Measurements from ENCODE around the gene ABLIM1.

Gene ABLIM1

DNA sequence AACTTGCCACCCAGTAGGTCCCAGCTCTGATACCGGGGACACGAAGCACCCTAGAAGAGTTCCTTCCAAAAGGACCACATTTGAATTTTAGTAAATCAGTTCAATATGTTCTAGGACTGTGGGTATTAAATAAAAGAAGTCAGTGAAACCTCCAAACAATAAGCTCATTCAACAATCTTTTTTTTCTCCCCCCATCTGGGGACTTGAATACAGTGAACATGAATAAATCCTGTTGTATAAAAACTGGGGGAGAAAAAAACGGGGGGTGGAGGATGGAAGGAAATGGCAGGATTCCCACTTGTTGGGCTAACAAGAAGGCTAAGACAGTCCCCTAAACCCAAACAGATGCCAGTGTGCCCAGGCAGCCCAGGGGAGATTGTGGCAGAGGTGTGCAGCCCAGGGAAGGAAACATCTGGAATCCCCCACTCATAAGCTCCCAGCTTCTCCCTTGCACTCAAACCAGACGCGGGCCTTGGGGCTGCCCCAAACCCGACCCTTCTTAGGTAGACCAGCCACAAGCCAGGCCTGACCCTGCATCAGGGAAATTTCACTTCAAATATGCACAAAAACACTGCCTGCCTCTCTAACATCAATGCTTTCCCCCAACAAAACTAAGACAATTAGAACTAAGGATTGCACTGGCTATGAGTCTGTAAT is 262.6 kb downstream of the ABLIM1 start:
- H3K9ac ChIP-seq (ENCODE audit: low read length), result no peak overlapping the region
- no peaks in the 10 kb centered on the region for H3K9me3 ChIP-seq (ENCODE audit: control insufficient read depth, insufficient read depth, low read depth, low read length)
- no peak overlapping the region for H3K4me3 ChIP-seq (ENCODE audit: low read depth, low read length)
- no peaks in the 10 kb centered on the region for H3K27me3 ChIP-seq (ENCODE audit: control insufficient read depth, insufficient read depth, low read length)
- H3K36me3 ChIP-seq (ENCODE audit: control insufficient read depth, insufficient read depth, low read length), result no peaks in the 10 kb centered on the region
- no peak overlapping the region for H3K27ac ChIP-seq (ENCODE audit: low read depth, low read length)
- peaks cover 14% of the 10 kb centered on the region; the same call in 1 of the 2 replicates for H3K4me1 ChIP-seq (ENCODE audit: control insufficient read depth, insufficient read depth, low read length)

DNA sequence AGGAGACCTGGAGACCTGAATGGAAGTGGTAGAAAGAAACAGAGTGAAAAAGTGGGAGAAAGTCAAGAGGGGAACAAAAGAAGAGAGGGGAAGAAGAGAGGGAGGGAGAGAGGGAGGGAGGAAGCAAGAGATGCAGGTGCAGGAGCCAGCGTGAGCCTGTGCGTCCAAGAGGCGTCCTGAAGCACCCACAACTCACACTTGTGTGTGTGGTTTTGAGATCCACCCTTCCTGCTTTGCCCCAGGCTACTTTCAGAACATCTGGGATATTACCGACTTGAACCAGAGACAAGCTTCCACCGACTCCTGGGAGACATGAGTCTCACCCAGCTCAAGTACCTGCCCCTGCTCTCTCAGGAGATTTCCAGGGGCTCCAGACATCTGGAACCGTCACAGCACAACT is 263.5 kb downstream of the ABLIM1 start:
- no peaks in the 10 kb centered on the region for H3K27me3 ChIP-seq (ENCODE audit: control insufficient read depth, insufficient read depth, low read length)
- no peaks in the 10 kb centered on the region for H3K36me3 ChIP-seq (ENCODE audit: control insufficient read depth, insufficient read depth, low read length)
- no peak overlapping the region for H3K27ac ChIP-seq (ENCODE audit: low read depth, low read length)
- H3K4me3 ChIP-seq (ENCODE audit: low read depth, low read length), result no peak overlapping the region
- H3K9ac ChIP-seq (ENCODE audit: low read length), result no peak overlapping the region
- H3K4me1 ChIP-seq (ENCODE audit: control insufficient read depth, insufficient read depth, low read length), result peaks cover 14% of the 10 kb centered on the region; the same call in 1 of the 2 replicates
- H3K9me3 ChIP-seq (ENCODE audit: control insufficient read depth, insufficient read depth, low read depth, low read length), result no peaks in the 10 kb centered on the region

DNA sequence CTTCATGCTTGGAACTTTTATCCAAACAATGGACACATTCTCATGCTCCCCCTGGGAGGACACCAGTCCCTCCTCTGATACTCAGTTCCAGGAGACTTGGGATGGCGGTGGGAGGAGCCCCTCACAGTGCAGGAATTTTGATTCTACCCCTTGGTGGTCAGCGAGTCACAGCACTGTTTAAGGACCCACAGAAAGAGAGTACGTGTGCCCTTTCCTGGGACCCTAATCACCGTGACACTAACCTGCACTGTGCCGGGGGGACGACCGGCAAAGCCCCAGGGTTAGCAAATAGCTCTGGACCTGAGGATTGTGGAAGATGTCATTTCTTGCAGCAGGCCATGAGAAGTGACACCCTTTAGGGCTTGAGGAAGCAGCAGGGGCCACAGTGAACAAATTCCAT is 264.2 kb downstream of the ABLIM1 start:
- H3K4me1 ChIP-seq (ENCODE audit: control insufficient read depth, insufficient read depth, low read length), result peaks cover 14% of the 10 kb centered on the region; the same call in 1 of the 2 replicates

DNA sequence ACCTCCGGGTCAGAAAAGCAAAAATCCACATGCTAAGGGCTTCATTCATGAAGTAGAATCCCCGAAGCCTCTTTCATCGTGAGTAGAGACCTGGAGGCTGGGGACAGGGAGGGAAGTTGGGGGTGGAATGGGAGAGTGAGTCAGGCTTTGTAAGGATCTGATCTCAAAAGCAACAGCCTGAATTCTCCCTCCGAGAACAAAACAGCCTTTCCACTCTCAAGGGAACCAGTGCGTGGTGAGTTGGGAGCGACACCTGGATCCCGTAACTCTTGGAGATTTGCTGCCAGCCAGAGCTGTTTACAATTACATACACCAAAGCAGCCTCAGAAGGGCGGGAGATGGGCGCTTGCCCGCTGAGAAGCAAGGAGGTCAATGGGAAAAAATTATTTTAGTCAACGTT is 264.6 kb downstream of the ABLIM1 start:
- Histone ChIP-seq H3K27me3 (ENCODE audit: control insufficient read depth, insufficient read depth, low read length) (no peaks in the 10 kb centered on the region), H3K27ac (ENCODE audit: low read depth, low read length) (no peak overlapping the region), H3K9me3 (ENCODE audit: control insufficient read depth, insufficient read depth, low read depth, low read length) (no peaks in the 10 kb centered on the region), H3K4me1 (ENCODE audit: control insufficient read depth, insufficient read depth, low read length) (peaks cover 14% of the 10 kb centered on the region; the same call in 1 of the 2 replicates), H3K4me3 (ENCODE audit: low read depth, low read length) (no peak overlapping the region), H3K9ac (ENCODE audit: low read length) (no peak overlapping the region), H3K36me3 (ENCODE audit: control insufficient read depth, insufficient read depth, low read length) (no peaks in the 10 kb centered on the region)

More for the DNA sequence above, 264.2 kb downstream of the ABLIM1 start:
- Histone ChIP-seq H3K4me3 (ENCODE audit: low read depth, low read length) (no peak overlapping the region), H3K36me3 (ENCODE audit: control insufficient read depth, insufficient read depth, low read length) (no peaks in the 10 kb centered on the region), H3K27ac (ENCODE audit: low read depth, low read length) (no peak overlapping the region), H3K9ac (ENCODE audit: low read length) (no peak overlapping the region), H3K9me3 (ENCODE audit: control insufficient read depth, insufficient read depth, low read depth, low read length) (no peaks in the 10 kb centered on the region), H3K27me3 (ENCODE audit: control insufficient read depth, insufficient read depth, low read length) (no peaks in the 10 kb centered on the region)

DNA sequence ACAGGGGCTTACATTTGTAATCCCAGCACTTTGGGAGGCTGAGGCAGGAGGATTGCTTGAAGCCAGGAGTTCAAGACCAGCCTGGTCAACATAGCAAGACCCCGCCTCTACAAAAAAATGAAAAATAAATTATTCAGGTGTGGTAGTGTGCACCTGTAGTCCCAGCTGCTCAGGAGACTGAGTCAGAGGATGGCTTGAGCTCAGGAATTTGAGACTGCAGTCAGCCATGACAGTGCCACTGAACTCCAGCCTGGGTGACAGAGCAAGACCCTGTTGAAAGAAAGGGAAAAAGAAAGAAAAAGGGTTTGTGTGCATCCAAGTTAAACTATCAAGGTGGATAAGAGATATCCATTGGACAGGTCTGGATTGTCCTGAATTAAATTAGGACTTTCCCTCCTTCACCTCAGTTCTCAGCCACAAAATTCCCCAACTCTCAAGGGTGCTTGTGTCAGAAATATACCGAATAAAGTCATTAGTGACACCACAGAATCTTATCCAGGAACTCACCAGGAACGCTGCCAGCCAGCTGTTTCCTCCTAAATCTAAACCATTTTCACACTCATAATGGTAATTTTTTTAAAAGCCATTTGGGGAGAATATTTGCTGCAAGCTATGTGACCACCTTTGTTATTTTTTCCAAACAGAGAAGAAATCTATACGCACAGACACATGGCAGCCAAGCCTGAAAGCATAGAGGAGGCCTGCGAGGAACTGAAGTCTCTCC is 265.8 kb downstream of the ABLIM1 start:
- H3K9me3 ChIP-seq (ENCODE audit: control insufficient read depth, insufficient read depth, low read depth, low read length), result no peaks in the 10 kb centered on the region
- H3K9ac ChIP-seq (ENCODE audit: low read length), result no peak overlapping the region
- H3K27me3 ChIP-seq (ENCODE audit: control insufficient read depth, insufficient read depth, low read length), result no peaks in the 10 kb centered on the region
- no peak overlapping the region for H3K27ac ChIP-seq (ENCODE audit: low read depth, low read length)
- H3K4me1 ChIP-seq (ENCODE audit: control insufficient read depth, insufficient read depth, low read length), result peaks cover 14% of the 10 kb centered on the region; the same call in 1 of the 2 replicates
- H3K4me3 ChIP-seq (ENCODE audit: low read depth, low read length), result no peak overlapping the region
- no peaks in the 10 kb centered on the region for H3K36me3 ChIP-seq (ENCODE audit: control insufficient read depth, insufficient read depth, low read length)

DNA sequence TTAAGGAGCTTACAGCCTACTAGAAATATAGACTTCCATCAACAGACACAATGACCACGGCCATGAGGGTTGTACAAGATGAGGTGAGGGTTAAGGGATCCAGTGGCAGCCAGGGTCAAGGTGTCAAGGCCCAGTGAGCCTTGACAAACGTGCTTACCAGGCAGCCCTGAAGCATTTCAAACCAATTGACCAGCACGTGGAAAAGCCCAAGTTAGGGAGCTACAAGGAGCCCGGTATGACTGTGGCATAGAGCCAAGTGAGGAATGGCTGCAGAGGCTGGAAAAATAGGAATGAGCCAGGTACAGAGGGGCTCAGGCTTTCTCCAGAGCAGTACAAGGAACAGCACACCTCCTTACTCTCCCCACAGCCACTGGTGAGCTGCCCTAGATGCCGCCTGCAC is 266.5 kb downstream of the ABLIM1 start:
- H3K4me1 ChIP-seq (ENCODE audit: control insufficient read depth, insufficient read depth, low read length), result peaks cover 14% of the 10 kb centered on the region; the same call in 1 of the 2 replicates
- no peak overlapping the region for H3K9ac ChIP-seq (ENCODE audit: low read length)
- no peaks in the 10 kb centered on the region for H3K36me3 ChIP-seq (ENCODE audit: control insufficient read depth, insufficient read depth, low read length)
- H3K4me3 ChIP-seq (ENCODE audit: low read depth, low read length), result no peak overlapping the region
- no peaks in the 10 kb centered on the region for H3K9me3 ChIP-seq (ENCODE audit: control insufficient read depth, insufficient read depth, low read depth, low read length)
- H3K27me3 ChIP-seq (ENCODE audit: control insufficient read depth, insufficient read depth, low read length), result no peaks in the 10 kb centered on the region
- H3K27ac ChIP-seq (ENCODE audit: low read depth, low read length), result no peak overlapping the region

DNA sequence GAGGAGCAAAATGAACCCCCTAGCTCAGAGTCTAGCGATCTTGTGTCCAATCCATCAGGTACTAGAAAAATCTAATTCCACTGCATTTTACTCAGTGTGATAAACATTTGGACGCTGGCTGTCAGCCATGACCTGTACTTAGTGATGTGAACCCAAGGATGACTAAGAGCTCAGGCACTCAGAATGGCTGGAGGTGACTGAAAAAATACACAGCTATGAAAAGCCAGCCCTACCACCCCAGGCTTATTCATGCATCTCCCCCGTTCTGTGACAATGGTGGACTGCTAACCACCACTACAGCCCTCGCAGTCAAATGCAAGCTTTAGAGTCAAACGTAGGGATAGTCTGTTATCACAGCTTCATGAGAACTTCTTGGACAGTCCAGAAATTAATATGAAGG is 268.6 kb downstream of the ABLIM1 start:
- no peaks in the 10 kb centered on the region for H3K9me3 ChIP-seq (ENCODE audit: control insufficient read depth, insufficient read depth, low read depth, low read length)
- H3K27me3 ChIP-seq (ENCODE audit: control insufficient read depth, insufficient read depth, low read length), result no peaks in the 10 kb centered on the region
- H3K36me3 ChIP-seq (ENCODE audit: control insufficient read depth, insufficient read depth, low read length), result no peaks in the 10 kb centered on the region
- H3K27ac ChIP-seq (ENCODE audit: low read depth, low read length), result no peak overlapping the region
- H3K9ac ChIP-seq (ENCODE audit: low read length), result no peak overlapping the region
- H3K4me3 ChIP-seq (ENCODE audit: low read depth, low read length), result no peak overlapping the region
- H3K4me1 ChIP-seq (ENCODE audit: control insufficient read depth, insufficient read depth, low read length), result peaks cover 23% of the 10 kb centered on the region; the same call in 1 of the 2 replicates

DNA sequence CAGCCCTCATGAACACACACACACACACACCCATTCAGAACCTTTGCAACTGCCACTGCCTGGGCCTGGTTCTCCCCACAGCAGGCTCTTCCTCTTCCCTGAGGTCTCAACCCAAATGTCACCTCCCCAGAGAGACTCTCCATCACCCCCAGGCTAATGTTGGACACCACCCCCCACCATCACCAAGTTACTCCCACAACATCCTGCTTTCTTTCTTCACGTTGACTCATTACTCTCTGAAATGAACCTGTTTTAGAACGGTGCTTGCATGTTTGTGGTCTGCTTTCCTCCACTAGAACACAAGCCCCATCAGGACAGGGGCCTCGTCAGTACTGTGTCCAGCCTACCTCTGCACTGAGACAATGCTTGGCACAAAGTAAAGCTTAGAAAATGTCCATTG is 269.8 kb downstream of the ABLIM1 start:
- Histone ChIP-seq H3K4me1 (ENCODE audit: control insufficient read depth, insufficient read depth, low read length) (peaks cover 14% of the 10 kb centered on the region; the same call in 1 of the 2 replicates), H3K36me3 (ENCODE audit: control insufficient read depth, insufficient read depth, low read length) (no peaks in the 10 kb centered on the region), H3K4me3 (ENCODE audit: low read depth, low read length) (no peak overlapping the region), H3K9me3 (ENCODE audit: control insufficient read depth, insufficient read depth, low read depth, low read length) (no peaks in the 10 kb centered on the region), H3K27me3 (ENCODE audit: control insufficient read depth, insufficient read depth, low read length) (no peaks in the 10 kb centered on the region), H3K9ac (ENCODE audit: low read length) (no peak overlapping the region), H3K27ac (ENCODE audit: low read depth, low read length) (no peak overlapping the region)

DNA sequence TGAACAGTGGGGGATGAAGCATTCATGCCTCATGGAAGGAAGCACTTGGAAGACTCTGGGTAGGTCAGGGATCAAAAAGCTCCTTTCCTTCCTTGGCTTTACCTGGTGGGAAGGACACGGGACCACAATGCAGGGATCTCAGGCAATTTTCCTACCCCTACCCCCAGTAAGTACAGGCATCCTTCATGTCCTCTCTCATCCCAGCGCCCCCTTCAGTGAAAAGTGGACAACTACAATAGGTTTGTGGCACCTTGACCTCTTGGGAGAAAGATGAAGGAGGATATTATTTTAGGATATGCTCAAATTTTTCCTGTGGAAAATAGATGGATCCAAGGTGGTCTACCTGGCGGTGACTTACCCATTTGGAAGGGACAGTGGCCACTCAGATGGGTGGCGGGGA is 270.3 kb downstream of the ABLIM1 start:
- no peaks in the 10 kb centered on the region for H3K36me3 ChIP-seq (ENCODE audit: control insufficient read depth, insufficient read depth, low read length)
- H3K27me3 ChIP-seq (ENCODE audit: control insufficient read depth, insufficient read depth, low read length), result no peaks in the 10 kb centered on the region
- H3K9ac ChIP-seq (ENCODE audit: low read length), result no peak overlapping the region
- H3K9me3 ChIP-seq (ENCODE audit: control insufficient read depth, insufficient read depth, low read depth, low read length), result no peaks in the 10 kb centered on the region
- no peak overlapping the region for H3K27ac ChIP-seq (ENCODE audit: low read depth, low read length)
- H3K4me1 ChIP-seq (ENCODE audit: control insufficient read depth, insufficient read depth, low read length), result peaks cover 9% of the 10 kb centered on the region; the same call in 1 of the 2 replicates
- H3K4me3 ChIP-seq (ENCODE audit: low read depth, low read length), result no peak overlapping the region

DNA sequence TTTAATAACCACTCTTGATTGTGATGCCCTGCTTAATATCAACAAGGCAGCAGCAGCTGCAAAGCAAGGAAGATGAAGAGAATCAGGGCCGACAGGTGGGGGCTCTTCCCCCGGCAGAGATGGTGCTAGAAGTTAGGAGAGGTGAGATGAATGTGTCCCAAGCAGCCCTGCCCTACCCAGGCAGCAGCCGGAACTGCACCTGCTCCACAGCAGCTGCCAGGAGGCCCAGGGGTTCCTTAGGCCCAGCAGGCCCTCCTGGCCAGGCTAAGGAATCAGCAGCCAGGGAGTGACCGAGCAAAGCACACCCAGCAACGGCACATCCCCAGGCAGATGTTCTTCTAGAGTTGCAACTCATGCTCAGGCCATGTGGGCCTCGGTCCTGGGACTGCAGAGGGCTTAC is 271.6 kb downstream of the ABLIM1 start:
- no peak overlapping the region for H3K9ac ChIP-seq (ENCODE audit: low read length)
- no peak overlapping the region for H3K27ac ChIP-seq (ENCODE audit: low read depth, low read length)
- no peak overlapping the region for H3K4me3 ChIP-seq (ENCODE audit: low read depth, low read length)
- no peaks in the 10 kb centered on the region for H3K27me3 ChIP-seq (ENCODE audit: control insufficient read depth, insufficient read depth, low read length)
- no peaks in the 10 kb centered on the region for H3K36me3 ChIP-seq (ENCODE audit: control insufficient read depth, insufficient read depth, low read length)
- no peaks in the 10 kb centered on the region for H3K9me3 ChIP-seq (ENCODE audit: control insufficient read depth, insufficient read depth, low read depth, low read length)
- peaks cover 9% of the 10 kb centered on the region; the same call in 1 of the 2 replicates for H3K4me1 ChIP-seq (ENCODE audit: control insufficient read depth, insufficient read depth, low read length)

DNA sequence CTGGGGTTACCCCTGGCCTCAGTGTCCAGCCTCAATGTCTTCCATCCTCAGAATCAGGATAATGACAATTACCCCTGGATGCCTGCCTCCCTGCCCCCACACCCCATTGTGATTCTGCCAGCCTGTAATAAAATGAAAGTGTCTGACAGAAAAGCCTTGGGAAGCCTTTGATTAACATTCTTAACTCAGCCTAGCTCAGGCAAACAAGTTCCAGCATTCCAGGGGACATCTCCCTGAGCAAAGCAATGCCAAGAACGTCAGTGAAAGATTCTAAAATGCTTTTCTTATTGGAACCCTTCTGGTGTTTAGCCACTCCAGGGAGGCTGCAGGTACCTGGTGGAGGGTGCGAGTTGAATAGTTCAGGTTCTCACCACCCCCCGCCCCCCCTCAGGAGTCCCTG is 272.5 kb downstream of the ABLIM1 start:
- no peaks in the 10 kb centered on the region for H3K36me3 ChIP-seq (ENCODE audit: control insufficient read depth, insufficient read depth, low read length)
- H3K27me3 ChIP-seq (ENCODE audit: control insufficient read depth, insufficient read depth, low read length), result no peaks in the 10 kb centered on the region
- no peak overlapping the region for H3K9ac ChIP-seq (ENCODE audit: low read length)
- H3K4me1 ChIP-seq (ENCODE audit: control insufficient read depth, insufficient read depth, low read length), result peaks cover 9% of the 10 kb centered on the region; the same call in 1 of the 2 replicates
- no peaks in the 10 kb centered on the region for H3K9me3 ChIP-seq (ENCODE audit: control insufficient read depth, insufficient read depth, low read depth, low read length)
- no peak overlapping the region for H3K4me3 ChIP-seq (ENCODE audit: low read depth, low read length)
- H3K27ac ChIP-seq (ENCODE audit: low read depth, low read length), result no peak overlapping the region
